Body of pancreas (tissue), 4 donors: ENCODE measurements around the gene FBXL20. TPM values are rescaled to one million over a fixed set of nuclear protein-coding genes. Genes with fewer than 3 reads are reported as not detected.
A peak's percentile ranks its signal among the peaks of the same experiment; 100 is the strongest.

Experiments used
- ATAC-seq: fragments of 150-250 bp; one replicate; pipeline ENCODE4 v1.9.1; 2016
- DNase-seq, 4 donors: peaks; one replicate each; pipeline ENCODE4 v3.0.0-alpha.2; 2019
- H3K27ac ChIP-seq, 4 donors: fragments of 200-600 bp; sonication (generic); 1 replicate in 3 of 4; 2 replicates in 1 of 4; pipeline versions ENCODE4 v1.5.1 to v1.6.1; 2016 to 2019; ENCODE audit warnings: mild to moderate bottlenecking in 1 of 4, mixed read lengths in 1 of 4, moderate library complexity in 1 of 4
- H3K27me3 ChIP-seq, 2 donors: fragments of 200-600 bp; sonication (generic); one replicate each; pipeline ENCODE4 v1.6.0; 2016; ENCODE audit warnings: mild to moderate bottlenecking in 1 of 2
- H3K36me3 ChIP-seq, 2 donors: fragments of 200-600 bp; sonication (generic); replicated peaks in 1 of 2; 2 replicates each; pipeline ENCODE4 v1.5.1; 2016; ENCODE audit warnings: low read depth in 2 of 2; ENCODE audit not compliant: insufficient read depth in 1 of 2
- H3K4me1 ChIP-seq: fragments of 200-600 bp; sonication (generic); one replicate; pipeline ENCODE4 v1.6.0; 2016
- H3K4me3 ChIP-seq, 2 donors: fragments of 200-600 bp; sonication (generic); 1 replicate in 1 of 2; 2 replicates in 1 of 2; pipeline ENCODE4 v1.5.1; 2016 to 2019
- H3K9me3 ChIP-seq, 3 donors: fragments of 200-600 bp; sonication (generic); 1 replicate in 2 of 3; 2 replicates in 1 of 3; pipeline ENCODE4 v1.5.1; 2016
- CTCF ChIP-seq, 7 experiments: fragments of 450-650 bp in 4 of 7; fragments of 200-600 bp in 3 of 7; sonication (generic) in 3 of 7; IDR thresholded peaks; one replicate each; pipeline ENCODE4 v1.5.1; 2016 to 2019; ENCODE audit warnings: antibody characterized with exemption in 7 of 7
- POLR2A ChIP-seq, 3 donors: fragments of 450-650 bp; IDR thresholded peaks; one replicate each; pipeline ENCODE4 v1.6.1; 2016; ENCODE audit warnings: antibody characterized with exemption in 3 of 3, mild to moderate bottlenecking in 2 of 3
- WGBS, 2 donors: methylation state at CpG; one replicate each; pipeline ENCODE4 v1.1.5; 2017; 5-methylcytosine and 5-hydroxymethylcytosine counted together
- intact Hi-C: fragments of 100-400 bp; cut with DNase I; formaldehyde crosslinking; loops from one replicate; pipeline ENCODE4 v1.15.1; 2023
- total RNA-seq, 2 donors: library from RNA; depleted of rRNA; stranded (reverse); fragments of >200 nt; gene quantifications; one replicate each; pipeline ENCODE4 v1.1.0, GENCODE V29; 2016

The FBXL20 gene
- total RNA-seq, 2 donors from 2014 or later, result 6.7 to 11.9 TPM

- 34 to 37% methylated on average over 6 to 11 of the region's 11 CpGs for WGBS, 2 donors
- Histone ChIP-seq H3K27ac (no peak overlapping the region), H3K36me3 (no peaks in the 10 kb centered on the region), H3K4me1 (no peaks in the 10 kb centered on the region), H3K4me3 (no peak overlapping the region), H3K27me3 (peaks cover 0 to 4% of the 10 kb centered on the region in 2 donors), H3K9me3 (no peaks in the 10 kb centered on the region)
- ATAC-seq (no peak), DNase-seq (no peak)
- no peak for TF ChIP-seq CTCF (IDR thresholded peaks at IDR 0.05)
- intact Hi-C loops, result no loop called here
Measured at GRCh38 chr17:39244016-39244599, 157.3 kb downstream of the FBXL20 start.

GRCh38 chr17:39243155-39243554 is 158.3 kb downstream of the FBXL20 start:
- no peaks in the 10 kb centered on the region for H3K9me3 ChIP-seq
- H3K4me3 ChIP-seq, result no peak overlapping the region
- no peaks in the 10 kb centered on the region for H3K4me1 ChIP-seq
- no peak overlapping the region for H3K27ac ChIP-seq
- intact Hi-C loops, result no loop called here
- TF ChIP-seq CTCF (IDR thresholded peaks at IDR 0.05), result no peak
- no peak for TF ChIP-seq POLR2A (IDR thresholded peaks at IDR 0.05)
- no peak for DNase-seq
- H3K27me3 ChIP-seq, result peaks cover 0 to 4% of the 10 kb centered on the region in 2 donors
- H3K36me3 ChIP-seq, result no peaks in the 10 kb centered on the region
- 29 to 63% methylated on average over 4 to 8 of the region's 8 CpGs for WGBS, 2 donors
- no peak for ATAC-seq

GRCh38 chr17:39240631-39241030 is 160.8 kb downstream of the FBXL20 start:
- no peak for ATAC-seq
- Histone ChIP-seq H3K9me3 (no peaks in the 10 kb centered on the region), H3K27me3 (peaks cover 0 to 4% of the 10 kb centered on the region in 2 donors), H3K27ac (no peak overlapping the region), H3K4me1 (no peaks in the 10 kb centered on the region), H3K4me3 (no peak overlapping the region), H3K36me3 (no peaks in the 10 kb centered on the region)
- DNase-seq, result no peak
- intact Hi-C loops, result no loop called here
- 68 to 74% methylated on average over 5 of the region's 5 CpGs for WGBS, 2 donors
- TF ChIP-seq CTCF (IDR thresholded peaks at IDR 0.05), result no peak

- peak; percentile 51 for ATAC-seq
- intact Hi-C loops, result loop anchor here (10.0 kb wide), 3 partner anchors 75 to 255 kb away; partner anchors contain the start of gene ARL5C
Measured at GRCh38 chr17:39239640-39240314, 161.6 kb downstream of the FBXL20 start.

More at GRCh38 chr17:39239640-39240314, 161.6 kb downstream of the FBXL20 start:
- TF ChIP-seq CTCF (IDR thresholded peaks at IDR 0.05), result peak; percentile 21 to 60 (median 50)
- no peak for TF ChIP-seq POLR2A (IDR thresholded peaks at IDR 0.05)
- 18 to 23% methylated on average over 16 of the region's 16 CpGs for WGBS, 2 donors
- Histone ChIP-seq H3K9me3 (no peaks in the 10 kb centered on the region), H3K4me3 (no peak overlapping the region), H3K27ac (no peak overlapping the region), H3K4me1 (no peaks in the 10 kb centered on the region), H3K27me3 (peaks cover 0 to 4% of the 10 kb centered on the region in 2 donors), H3K36me3 (no peaks in the 10 kb centered on the region)
- DNase-seq, result peak; percentile 56 to 72 (median 60)
